ENCODE data around the gene MAIP1. TPM values are rescaled to one million over a fixed set of nuclear protein-coding genes. Genes with fewer than 3 reads are reported as not detected.

The MAIP1 gene
- polyA plus RNA-seq, 1 of the 3 experiments (the other 2 are of a cell fraction), result 11.5 TPM

- Histone ChIP-seq H3F3A (replicated peaks; ENCODE audit: insufficient read depth) (no peaks in the 10 kb centered on the region), H3K4me1 (ENCODE audit: control insufficient read depth in 1 of 2, insufficient read depth in 2 of 2, low read depth in 1 of 2, low read length in 1 of 2) (no peaks in the 10 kb centered on the region), H3K79me2 (ENCODE audit: insufficient read depth) (no peaks in the 10 kb centered on the region), H3K4me3 (ENCODE audit: low read depth in 2 of 2, low read length in 1 of 2) (no peak overlapping the region), H3K9me3 (peaks cover 4% of the 10 kb centered on the region; the same call in 1 of the 2 replicates), H4K20me1 (ENCODE audit: insufficient read depth) (no peaks in the 10 kb centered on the region), H3K9ac (no peak overlapping the region), H3K9me2 (no peaks in the 10 kb centered on the region), H3K36me3 (replicated peaks in 1 of 2; ENCODE audit: control insufficient read depth in 1 of 2, insufficient read depth in 2 of 2, low read length in 1 of 2) (no peaks in the 10 kb centered on the region), H2AFZ (ENCODE audit: low read depth) (no peak overlapping the region), H3K27ac (ENCODE audit: low read depth in 2 of 2, low read length in 1 of 2) (no peak overlapping the region), H3K4me2 (no peak overlapping the region), H3K27me3 (ENCODE audit: insufficient read depth) (no peaks in the 10 kb centered on the region)
- DNase-seq, result no peak
- POLR2A ChIA-PET, result no interaction called here
- WGBS (ENCODE audit: low lambda C conversion rate), result 64% methylated on average over 1 of the region's 1 CpG
- TF ChIP-seq SIN3A (IDR thresholded peaks at IDR 0.05; ENCODE audit: borderline replicate concordance, low read depth, low read length), result no peak
- no peak for TF ChIP-seq NRF1 (IDR thresholded peaks at IDR 0.05; ENCODE audit: low read depth, low read length)
- no peak for TF ChIP-seq ELF1 (IDR thresholded peaks at IDR 0.05)
- TF ChIP-seq MXI1 (IDR thresholded peaks at IDR 0.05; ENCODE audit: low read depth, low read length), result no peak
- no peak for TF ChIP-seq TEAD4 (IDR thresholded peaks at IDR 0.05; ENCODE audit: borderline replicate concordance, insufficient read depth)
- no peak for TF ChIP-seq GATA2 (CRISPR knock-in tag; IDR thresholded peaks at IDR 0.05)
- TF ChIP-seq ZBTB33 (IDR thresholded peaks at IDR 0.05; ENCODE audit: borderline replicate concordance, low read depth), result no peak
- CTCF ChIA-PET, result no interaction called here
Measured at GRCh38 chr2:200003444-200003843, 48.1 kb downstream of the MAIP1 start.

GRCh38 chr2:200005675-200006074 lies 50.3 kb downstream of the MAIP1 start:
- Histone ChIP-seq H2AFZ (ENCODE audit: low read depth) (no peak overlapping the region), H3F3A (replicated peaks; ENCODE audit: insufficient read depth) (no peaks in the 10 kb centered on the region), H3K79me2 (ENCODE audit: insufficient read depth) (no peaks in the 10 kb centered on the region), H3K4me2 (no peak overlapping the region), H3K9ac (no peak overlapping the region), H3K27me3 (ENCODE audit: insufficient read depth) (no peaks in the 10 kb centered on the region), H3K9me3 (peaks cover 4% of the 10 kb centered on the region; the same call in 1 of the 2 replicates), H4K20me1 (ENCODE audit: insufficient read depth) (no peaks in the 10 kb centered on the region), H3K4me3 (ENCODE audit: low read depth in 2 of 2, low read length in 1 of 2) (no peak overlapping the region), H3K9me2 (no peaks in the 10 kb centered on the region), H3K4me1 (ENCODE audit: control insufficient read depth in 1 of 2, insufficient read depth in 2 of 2, low read depth in 1 of 2, low read length in 1 of 2) (no peaks in the 10 kb centered on the region), H3K36me3 (replicated peaks in 1 of 2; ENCODE audit: control insufficient read depth in 1 of 2, insufficient read depth in 2 of 2, low read length in 1 of 2) (no peaks in the 10 kb centered on the region), H3K27ac (ENCODE audit: low read depth in 2 of 2, low read length in 1 of 2) (no peak overlapping the region)
- CTCF ChIA-PET, result no interaction called here
- POLR2A ChIA-PET, result no interaction called here
- no peak for TF ChIP-seq CHD2 (IDR thresholded peaks at IDR 0.05; ENCODE audit: low read length, partially characterized antibody)
- DNase-seq, result no peak

- CTCF ChIA-PET, result no interaction called here
- peaks cover 4% of the 10 kb centered on the region; the same call in 1 of the 2 replicates for H3K9me3 ChIP-seq
- DNase-seq, result no peak
- TF ChIP-seq, protein P1, sequence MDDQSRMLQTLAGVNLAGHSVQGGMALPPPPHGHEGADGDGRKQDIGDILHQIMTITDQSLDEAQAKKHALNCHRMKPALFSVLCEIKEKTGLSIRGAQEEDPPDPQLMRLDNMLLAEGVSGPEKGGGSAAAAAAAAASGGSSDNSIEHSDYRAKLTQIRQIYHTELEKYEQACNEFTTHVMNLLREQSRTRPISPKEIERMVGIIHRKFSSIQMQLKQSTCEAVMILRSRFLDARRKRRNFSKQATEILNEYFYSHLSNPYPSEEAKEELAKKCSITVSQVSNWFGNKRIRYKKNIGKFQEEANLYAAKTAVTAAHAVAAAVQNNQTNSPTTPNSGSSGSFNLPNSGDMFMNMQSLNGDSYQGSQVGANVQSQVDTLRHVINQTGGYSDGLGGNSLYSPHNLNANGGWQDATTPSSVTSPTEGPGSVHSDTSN (IDR thresholded peaks at IDR 0.05), result no peak
- TF ChIP-seq POLR2AphosphoS5 (IDR thresholded peaks at IDR 0.05; ENCODE audit: low read depth, low read length) (no peak), YY1 (IDR thresholded peaks at IDR 0.05; ENCODE audit: low read depth) (no peak), CHD2 (IDR thresholded peaks at IDR 0.05; ENCODE audit: low read length, partially characterized antibody) (no peak), EZH2phosphoT487 (IDR thresholded peaks at IDR 0.05; ENCODE audit: borderline replicate concordance, low read depth) (no peak), FOXJ3 (CRISPR knock-in tag; IDR thresholded peaks at IDR 0.05) (no peak), TEAD4 (IDR thresholded peaks at IDR 0.05; ENCODE audit: borderline replicate concordance, insufficient read depth) (no peak)
- TF ChIP-seq, protein P2, sequence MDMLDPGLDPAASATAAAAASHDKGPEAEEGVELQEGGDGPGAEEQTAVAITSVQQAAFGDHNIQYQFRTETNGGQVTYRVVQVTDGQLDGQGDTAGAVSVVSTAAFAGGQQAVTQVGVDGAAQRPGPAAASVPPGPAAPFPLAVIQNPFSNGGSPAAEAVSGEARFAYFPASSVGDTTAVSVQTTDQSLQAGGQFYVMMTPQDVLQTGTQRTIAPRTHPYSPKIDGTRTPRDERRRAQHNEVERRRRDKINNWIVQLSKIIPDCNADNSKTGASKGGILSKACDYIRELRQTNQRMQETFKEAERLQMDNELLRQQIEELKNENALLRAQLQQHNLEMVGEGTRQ (IDR thresholded peaks at IDR 0.05; ENCODE audit: borderline replicate concordance, low read depth, low read length), result no peak
- TF ChIP-seq, protein P3, sequence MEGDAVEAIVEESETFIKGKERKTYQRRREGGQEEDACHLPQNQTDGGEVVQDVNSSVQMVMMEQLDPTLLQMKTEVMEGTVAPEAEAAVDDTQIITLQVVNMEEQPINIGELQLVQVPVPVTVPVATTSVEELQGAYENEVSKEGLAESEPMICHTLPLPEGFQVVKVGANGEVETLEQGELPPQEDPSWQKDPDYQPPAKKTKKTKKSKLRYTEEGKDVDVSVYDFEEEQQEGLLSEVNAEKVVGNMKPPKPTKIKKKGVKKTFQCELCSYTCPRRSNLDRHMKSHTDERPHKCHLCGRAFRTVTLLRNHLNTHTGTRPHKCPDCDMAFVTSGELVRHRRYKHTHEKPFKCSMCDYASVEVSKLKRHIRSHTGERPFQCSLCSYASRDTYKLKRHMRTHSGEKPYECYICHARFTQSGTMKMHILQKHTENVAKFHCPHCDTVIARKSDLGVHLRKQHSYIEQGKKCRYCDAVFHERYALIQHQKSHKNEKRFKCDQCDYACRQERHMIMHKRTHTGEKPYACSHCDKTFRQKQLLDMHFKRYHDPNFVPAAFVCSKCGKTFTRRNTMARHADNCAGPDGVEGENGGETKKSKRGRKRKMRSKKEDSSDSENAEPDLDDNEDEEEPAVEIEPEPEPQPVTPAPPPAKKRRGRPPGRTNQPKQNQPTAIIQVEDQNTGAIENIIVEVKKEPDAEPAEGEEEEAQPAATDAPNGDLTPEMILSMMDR (IDR thresholded peaks at IDR 0.05), result no peak
- TF ChIP-seq, protein P4, sequence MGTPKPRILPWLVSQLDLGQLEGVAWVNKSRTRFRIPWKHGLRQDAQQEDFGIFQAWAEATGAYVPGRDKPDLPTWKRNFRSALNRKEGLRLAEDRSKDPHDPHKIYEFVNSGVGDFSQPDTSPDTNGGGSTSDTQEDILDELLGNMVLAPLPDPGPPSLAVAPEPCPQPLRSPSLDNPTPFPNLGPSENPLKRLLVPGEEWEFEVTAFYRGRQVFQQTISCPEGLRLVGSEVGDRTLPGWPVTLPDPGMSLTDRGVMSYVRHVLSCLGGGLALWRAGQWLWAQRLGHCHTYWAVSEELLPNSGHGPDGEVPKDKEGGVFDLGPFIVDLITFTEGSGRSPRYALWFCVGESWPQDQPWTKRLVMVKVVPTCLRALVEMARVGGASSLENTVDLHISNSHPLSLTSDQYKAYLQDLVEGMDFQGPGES (IDR thresholded peaks at IDR 0.05; ENCODE audit: low read depth, low read length), result no peak
Measured at GRCh38 chr2:200007306-200007705, 51.9 kb downstream of the MAIP1 start.

More at GRCh38 chr2:200007306-200007705, 51.9 kb downstream of the MAIP1 start:
- POLR2A ChIA-PET, result no interaction called here
- H3K9ac ChIP-seq, result no peak overlapping the region
- no peak overlapping the region for H3K27ac ChIP-seq (ENCODE audit: low read depth in 2 of 2, low read length in 1 of 2)
- WGBS (ENCODE audit: low lambda C conversion rate), result 8% methylated on average over 1 of the region's 1 CpG
- no peaks in the 10 kb centered on the region for H4K20me1 ChIP-seq (ENCODE audit: insufficient read depth)
- no peaks in the 10 kb centered on the region for H3K9me2 ChIP-seq
- no peaks in the 10 kb centered on the region for H3F3A ChIP-seq (replicated peaks; ENCODE audit: insufficient read depth)
- no peaks in the 10 kb centered on the region for H3K36me3 ChIP-seq (replicated peaks in 1 of 2; ENCODE audit: control insufficient read depth in 1 of 2, insufficient read depth in 2 of 2, low read length in 1 of 2)
- no peaks in the 10 kb centered on the region for H3K27me3 ChIP-seq (ENCODE audit: insufficient read depth)
- H3K4me2 ChIP-seq, result no peak overlapping the region
- no peak overlapping the region for H3K4me3 ChIP-seq (ENCODE audit: low read depth in 2 of 2, low read length in 1 of 2)
- H2AFZ ChIP-seq (ENCODE audit: low read depth), result no peak overlapping the region
- no peaks in the 10 kb centered on the region for H3K79me2 ChIP-seq (ENCODE audit: insufficient read depth)
- H3K4me1 ChIP-seq (ENCODE audit: control insufficient read depth in 1 of 2, insufficient read depth in 2 of 2, low read depth in 1 of 2, low read length in 1 of 2), result no peaks in the 10 kb centered on the region
